K562 (cell line): Measurements from ENCODE around the gene SLC43A2. TPM values are rescaled to one million over a fixed set of nuclear protein-coding genes. Genes with fewer than 3 reads are reported as not detected.
A peak's percentile ranks its signal among the peaks of the same experiment; 100 is the strongest.

Experiments
- BCLAF1 ChIP-seq, 2 experiments: fragments of 450-650 bp in 1 of 2; IDR thresholded peaks; 2 replicates each; pipeline ENCODE4 v1.6.1; 2011 to 2017; ENCODE audit warnings: low read depth in 2 of 2, antibody characterized with exemption in 1 of 2, borderline replicate concordance in 1 of 2, low read length in 1 of 2, mild to moderate bottlenecking in 1 of 2, mixed read lengths in 1 of 2; ENCODE audit not compliant: control insufficient read depth in 1 of 2
- CREB5 ChIP-seq: fragments of 250-450 bp; sonication (Bioruptor Pico); IDR thresholded peaks from 2 replicates; pipeline ENCODE4 v1.5.0; 2020; ENCODE audit warnings: mild to moderate bottlenecking
- CTCF ChIP-seq, 3 experiments: IDR thresholded peaks in 2 of 3; conservative IDR thresholded peaks in 1 of 3; 2 replicates each; pipeline ENCODE4 v1.5.1; 2011 to 2012; ENCODE audit warnings: low read length in 3 of 3, mild to moderate bottlenecking in 3 of 3, control low read depth in 2 of 3, improper control_type of control experiment in 1 of 3, inconsistent platforms in 1 of 3, low read depth in 1 of 3, mixed read lengths in 1 of 3, moderate library complexity in 1 of 3; ENCODE audit not compliant: insufficient read depth in 2 of 3
- CUX1 ChIP-seq: fragments of 200-800 bp; sonication (Bioruptor generic); IDR thresholded peaks from 2 replicates; pipeline ENCODE4 v1.6.1; 2016; ENCODE audit warnings: missing genetic modification characterization, missing compliant biosample characterization
- DNMT1 ChIP-seq: fragments of 450-650 bp; IDR thresholded peaks from 2 replicates; pipeline ENCODE4 v1.6.1; 2016; ENCODE audit warnings: antibody characterized with exemption, mild to moderate bottlenecking
- KAT8 ChIP-seq: fragments of 450-650 bp; IDR thresholded peaks from 2 replicates; pipeline ENCODE4 v1.6.1; 2016; ENCODE audit warnings: low read depth, mild to moderate bottlenecking
- MTA2 ChIP-seq: fragments of 450-650 bp; IDR thresholded peaks from 2 replicates; pipeline ENCODE4 v1.6.1; 2016; ENCODE audit warnings: low read depth
- ZFX ChIP-seq: sonication (generic); formaldehyde crosslinking; IDR thresholded peaks from 2 replicates; pipeline ENCODE4 v1.8.0; 2022; ENCODE audit warnings: mild to moderate bottlenecking, missing genetic modification reagents, moderate library complexity
- ZNF274 ChIP-seq: IDR thresholded peaks from 2 replicates; pipeline ENCODE4 v1.6.1; 2011; ENCODE audit warnings: low read depth, mild to moderate bottlenecking, low read length, moderate library complexity, borderline replicate concordance
- ZNF431 ChIP-seq: sonication (generic); formaldehyde crosslinking; IDR thresholded peaks from 2 replicates; pipeline ENCODE4 v1.8.0; 2022; ENCODE audit warnings: mild to moderate bottlenecking, missing genetic modification reagents
- ZNF449 ChIP-seq: fragments of 250-450 bp; sonication (Bioruptor Pico); IDR thresholded peaks from 2 replicates; pipeline ENCODE4 v1.8.0; 2022; ENCODE audit warnings: moderate library complexity, mild to moderate bottlenecking, inconsistent platforms
- ZNF584 ChIP-seq: fragments of 200-800 bp; sonication (Bioruptor generic); IDR thresholded peaks from 2 replicates; pipeline ENCODE4 v1.6.1; 2016; ENCODE audit warnings: low read depth, mild to moderate bottlenecking, missing genetic modification characterization, missing compliant biosample characterization
- polyA plus RNA-seq, 8 experiments: library from polyadenylated mRNA; depleted of rRNA in 4 of 8; stranded (reverse) in 5 of 8; unstranded in 3 of 8; fragments of >200 nt; fragmentation: Nextera tagmentation in 2 of 8; fragmentation: Illumina TruSeq in 1 of 8; extraction: Ambion mirVana in 2 of 8; extraction: Trizol in 1 of 8; gene quantifications; 2 replicates each; pipeline versions ENCODE4 v1.2.1 to v1.2.3, GENCODE V29; 2011 to 2014; ENCODE audit warnings: inconsistent platforms in 1 of 8, missing spikeins in 1 of 8
- total RNA-seq, 7 experiments: library from RNA; depleted of rRNA in 6 of 7; stranded (reverse); fragments of >200 nt in 6 of 7; fragmentation: Illumina TruSeq in 2 of 7; extraction: Trizol in 2 of 7; gene quantifications; 2 replicates each; pipeline versions ENCODE4 v1.2.1 to v1.2.3, GENCODE V29; 2011 to 2021; ENCODE audit warnings: low replicate concordance in 1 of 7

SLC43A2 gene
- total and polyA plus RNA-seq, 9 of the 15 experiments (the other 6 are each of a cell fraction or from before 2014, with no cell fraction given), result 0.03 to 10.2 (median 3.6) TPM

- TF ChIP-seq DNMT1, result no peak
- no peak for TF ChIP-seq BCLAF1 (IDR thresholded peaks at IDR 0.05; ENCODE audit: borderline replicate concordance in 1 of 2, control insufficient read depth in 1 of 2, low read depth in 2 of 2, low read length in 1 of 2)
- TF ChIP-seq ZNF431 (CRISPR knock-in tag), result no peak
- TF ChIP-seq MTA2, result no peak
- TF ChIP-seq CTCF (IDR thresholded peaks at IDR 0.05 in 2 of 3, conservative IDR thresholded peaks at IDR 0.05 in 1 of 3; ENCODE audit: insufficient read depth in 2 of 3, low read depth in 1 of 3, low read length in 3 of 3), result peak; percentile 68 to 99 (median 97)
- TF ChIP-seq KAT8, result no peak
- TF ChIP-seq ZNF274, result no peak
- no peak for TF ChIP-seq ZNF584 (CRISPR knock-in tag)
- no peak for TF ChIP-seq CREB5 (CRISPR knock-in tag)
- TF ChIP-seq ZNF449 (CRISPR knock-in tag), result peak; percentile 95; the same call in 1 of the 2 replicates
- TF ChIP-seq ZFX (CRISPR knock-in tag), result peak; percentile 84
- TF ChIP-seq CUX1 (CRISPR knock-in tag), result no peak
Observed at GRCh38 chr17:1648963-1649843, 20.6 kb upstream of the SLC43A2 start (continued).
